Smooth muscle cell of bladder (primary cell): ENCODE measurements around the gene ZNF248. TPM values are rescaled to one million over a fixed set of nuclear protein-coding genes. Genes with fewer than 3 reads are reported as not detected.

ENCODE experiments used
- total RNA-seq: library from RNA; depleted of rRNA; stranded (reverse); fragments of >200 nt; gene quantifications from 2 replicates; pipeline ENCODE4 v1.2.3, GENCODE V29; 2014

ZNF248 gene
- total RNA-seq = 6.8 and 10.5 TPM in 2 replicates

GRCh38 chr10:37857287-37858211, at the start of gene ZNF248:
TSS of gene ZNF248 (minus strand) at chr10:37857610. CDS start at chr10:37856310, 1,300 bp downstream.

Other genes starting within 250 kb of the ZNF248 start
- gene ZNF25, start 119.0 kb upstream of the ZNF248 start, total RNA-seq = 14.9 TPM in 2 replicates
- gene ZNF33A, start 153.1 kb upstream of the ZNF248 start, total RNA-seq = 9.7 and 10.1 TPM in 2 replicates
- gene ZNF37A, start 236.7 kb upstream of the ZNF248 start, total RNA-seq = 9.5 and 11.0 TPM in 2 replicates